Natural killer cell (primary cell): ENCODE results near the gene HIVEP3. TPM values are rescaled to one million over a fixed set of nuclear protein-coding genes. Genes with fewer than 3 reads are reported as not detected.

Experiments
- ATAC-seq, 3 donors: fragments of 150-1000 bp in 2 of 3; fragments of 200-7000 bp in 1 of 3; cut with Tn5 transposase; 1 replicate in 1 of 3; 2 replicates in 2 of 3; pipeline ENCODE4 v1.10.0; 2021; ENCODE audit warnings: mild to moderate bottlenecking in 2 of 3, moderate library complexity in 2 of 3
- DNase-seq, 2 donors: peaks; one replicate each; pipeline versions ENCODE4 v3.0.0 to v3.0.0-alpha.2; 2013 to 2021; ENCODE audit warnings: mixed read lengths in 1 of 2
- H3K27ac ChIP-seq: one replicate; pipeline ENCODE4 v1.5.1; 2013; ENCODE audit warnings: mild to moderate bottlenecking, low read length
- H3K27me3 ChIP-seq: one replicate; pipeline ENCODE4 v1.6.1; 2013; ENCODE audit warnings: low read length; ENCODE audit not compliant: control insufficient read depth, insufficient read depth
- H3K36me3 ChIP-seq: one replicate; pipeline ENCODE4 v1.6.1; 2013; ENCODE audit warnings: low read length; ENCODE audit not compliant: control insufficient read depth, insufficient read depth
- H3K4me1 ChIP-seq: one replicate; pipeline ENCODE4 v1.6.1; 2013; ENCODE audit warnings: low read length; ENCODE audit not compliant: control insufficient read depth, insufficient read depth
- H3K4me3 ChIP-seq: one replicate; pipeline ENCODE4 v1.5.1; 2013; ENCODE audit warnings: low read length
- H3K9me3 ChIP-seq: one replicate; pipeline ENCODE4 v1.6.1; 2013; ENCODE audit warnings: low read length; ENCODE audit not compliant: control insufficient read depth, insufficient read depth
- H3K27ac Mint-ChIP-seq, 2 donors: one replicate each; pipeline ENCODE4 v1.8.0; 2022; ENCODE audit warnings: mild to moderate bottlenecking in 2 of 2, mixed read lengths in 2 of 2, moderate library complexity in 1 of 2
- H3K27me3 Mint-ChIP-seq, 2 donors: one replicate each; pipeline ENCODE4 v1.8.0; 2022; ENCODE audit warnings: low read depth in 2 of 2, mixed read lengths in 2 of 2
- H3K36me3 Mint-ChIP-seq: one replicate; pipeline ENCODE4 v1.8.0; 2022; ENCODE audit warnings: mixed read lengths
- H3K4me1 Mint-ChIP-seq, 2 donors: one replicate each; pipeline ENCODE4 v1.8.0; 2022; ENCODE audit warnings: mixed read lengths in 2 of 2
- H3K4me3 Mint-ChIP-seq: one replicate; pipeline ENCODE4 v1.8.0; 2022; ENCODE audit warnings: mild to moderate bottlenecking, moderate library complexity, mixed read lengths
- H3K9me3 Mint-ChIP-seq, 2 donors: one replicate each; pipeline ENCODE4 v1.8.0; 2022; ENCODE audit warnings: mixed read lengths in 2 of 2
- WGBS: methylation state at CpG from one replicate; pipeline ENCODE4 v1.1.7; 2013; ENCODE audit warnings: missing lambda C conversion rate; ENCODE audit not compliant: insufficient coverage; 5-methylcytosine and 5-hydroxymethylcytosine counted together
- intact Hi-C: fragments of 100-400 bp; cut with micrococcal nuclease; formaldehyde crosslinking; loops from one replicate; pipeline ENCODE4 v1.14.2; 2022
- total RNA-seq, 4 donors: library from RNA; stranded (reverse); fragments of 120-200 nt in 1 of 4; gene quantifications; one replicate each; pipeline versions ENCODE4 v1.2.3 to v1.2.4, GENCODE V29; 2013 to 2022
- TF ChIP-seq, protein P1 (sequence below): fragments of 200-600 bp; IDR thresholded peaks from one replicate; pipeline ENCODE4 v1.8.0; 2022; ENCODE audit warnings: antibody characterized with exemption

Gene HIVEP3
- total RNA-seq, 3 donors from 2014 or later (not counting 1 experiment from before 2014, with no cell fraction given): 26.2 to 35.2 (median 29.8) TPM

GRCh38 chr1:41758904-41759548, 159.7 kb downstream of the HIVEP3 start:
- no peaks in the 10 kb centered on the region for H3K27me3 ChIP-seq
- H3K4me3 ChIP-seq: no peak overlapping the region
- no peak overlapping the region for H3K27ac Mint-ChIP-seq
- no peak overlapping the region for H3K27ac ChIP-seq
- no peaks in the 10 kb centered on the region for H3K9me3 ChIP-seq
- peaks cover 0 to 2% of the 10 kb centered on the region in 2 donors for H3K27me3 Mint-ChIP-seq
- no peaks in the 10 kb centered on the region for H3K36me3 Mint-ChIP-seq
- intact Hi-C loops: no loop called here
- 94% methylated on average over 2 of the region's 3 CpGs for WGBS
- peaks cover 12 to 25% of the 10 kb centered on the region in 2 donors for H3K4me1 Mint-ChIP-seq
- TF ChIP-seq, protein P1, sequence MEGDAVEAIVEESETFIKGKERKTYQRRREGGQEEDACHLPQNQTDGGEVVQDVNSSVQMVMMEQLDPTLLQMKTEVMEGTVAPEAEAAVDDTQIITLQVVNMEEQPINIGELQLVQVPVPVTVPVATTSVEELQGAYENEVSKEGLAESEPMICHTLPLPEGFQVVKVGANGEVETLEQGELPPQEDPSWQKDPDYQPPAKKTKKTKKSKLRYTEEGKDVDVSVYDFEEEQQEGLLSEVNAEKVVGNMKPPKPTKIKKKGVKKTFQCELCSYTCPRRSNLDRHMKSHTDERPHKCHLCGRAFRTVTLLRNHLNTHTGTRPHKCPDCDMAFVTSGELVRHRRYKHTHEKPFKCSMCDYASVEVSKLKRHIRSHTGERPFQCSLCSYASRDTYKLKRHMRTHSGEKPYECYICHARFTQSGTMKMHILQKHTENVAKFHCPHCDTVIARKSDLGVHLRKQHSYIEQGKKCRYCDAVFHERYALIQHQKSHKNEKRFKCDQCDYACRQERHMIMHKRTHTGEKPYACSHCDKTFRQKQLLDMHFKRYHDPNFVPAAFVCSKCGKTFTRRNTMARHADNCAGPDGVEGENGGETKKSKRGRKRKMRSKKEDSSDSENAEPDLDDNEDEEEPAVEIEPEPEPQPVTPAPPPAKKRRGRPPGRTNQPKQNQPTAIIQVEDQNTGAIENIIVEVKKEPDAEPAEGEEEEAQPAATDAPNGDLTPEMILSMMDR: no peak
- no peaks in the 10 kb centered on the region for H3K9me3 Mint-ChIP-seq
- no peaks in the 10 kb centered on the region for H3K36me3 ChIP-seq
- peaks cover 10% of the 10 kb centered on the region for H3K4me1 ChIP-seq
- H3K4me3 Mint-ChIP-seq: no peak overlapping the region
- ATAC-seq: no peak
- no peak for DNase-seq

DNA sequence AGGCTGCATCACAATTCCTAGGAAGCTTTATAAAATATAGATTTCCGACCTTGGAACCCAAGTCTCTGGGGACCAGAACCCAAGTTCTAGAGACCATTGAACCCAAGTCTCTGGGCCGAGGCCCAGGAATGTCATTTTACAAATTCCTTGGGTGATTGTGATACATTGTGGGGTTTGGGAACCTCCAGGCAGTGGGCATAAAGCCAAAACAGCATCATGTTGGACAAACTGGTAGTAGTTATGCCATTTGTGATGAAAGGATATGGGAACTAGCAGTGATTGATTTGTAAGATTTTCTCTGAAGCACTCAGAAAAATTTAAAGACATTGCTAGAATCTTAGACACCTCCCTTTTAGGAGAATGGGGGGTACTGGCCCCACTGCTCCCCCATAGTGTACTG, 160.2 kb downstream of the HIVEP3 start:
- Mint-ChIP-seq H3K9me3 (no peaks in the 10 kb centered on the region), H3K27me3 (no peaks in the 10 kb centered on the region), H3K27ac (no peak overlapping the region), H3K4me1 (peaks cover 17 to 25% of the 10 kb centered on the region in 2 donors), H3K36me3 (no peaks in the 10 kb centered on the region), H3K4me3 (no peak overlapping the region)
- TF ChIP-seq, protein P1: no peak
- H3K36me3 ChIP-seq: no peaks in the 10 kb centered on the region
- WGBS: 100% methylated on average over 2 of the region's 2 CpGs
- H3K4me1 ChIP-seq: peaks cover 11% of the 10 kb centered on the region
- ATAC-seq (no peak), DNase-seq (no peak)
- no peaks in the 10 kb centered on the region for H3K9me3 ChIP-seq
- no peak overlapping the region for H3K27ac ChIP-seq
- no peaks in the 10 kb centered on the region for H3K27me3 ChIP-seq
- H3K4me3 ChIP-seq: no peak overlapping the region
- intact Hi-C loops: no loop called here

- TF ChIP-seq, protein P1: no peak
- Histone ChIP-seq H3K4me3 (no peak overlapping the region), H3K36me3 (no peaks in the 10 kb centered on the region), H3K27ac (no peak overlapping the region), H3K9me3 (no peaks in the 10 kb centered on the region), H3K4me1 (peaks cover 44% of the 10 kb centered on the region), H3K27me3 (no peaks in the 10 kb centered on the region)
- Mint-ChIP-seq H3K4me1 (peaks cover 37 to 43% of the 10 kb centered on the region in 2 donors), H3K36me3 (no peaks in the 10 kb centered on the region), H3K4me3 (no peak overlapping the region), H3K27ac (peak overlapping the region in 1 of 2 donors; percentile 64), H3K9me3 (no peaks in the 10 kb centered on the region), H3K27me3 (no peaks in the 10 kb centered on the region)
- DNase-seq (peak in 1 of 2 donors; percentile 54), ATAC-seq (no peak)
- intact Hi-C loops: loop anchor here (5.0 kb wide), 2 partner anchors 48 to 138 kb away; no protein-coding TSS in a partner anchor
- 53% methylated on average over 6 of the region's 6 CpGs for WGBS
Measured at GRCh38 chr1:41754540-41754939, 164.2 kb downstream of the HIVEP3 start.
